ENCODE results near the gene LEFTY1.

LEFTY1 gene

GRCh38 chr1:225915538-225915991 lies 26.6 kb upstream of the LEFTY1 start:
- no peak for DNase-seq (ENCODE audit: low read depth in 2 of 2, low spot score in 1 of 2)

GRCh38 chr1:225914947-225915346 lies 26.0 kb upstream of the LEFTY1 start:
- DNase-seq (ENCODE audit: low read depth in 2 of 2, low spot score in 1 of 2): no peak

- no peak for DNase-seq (ENCODE audit: low read depth in 2 of 2, low spot score in 1 of 2)
Measured at GRCh38 chr1:225914391-225914790, 25.4 kb upstream of the LEFTY1 start.

GRCh38 chr1:225911191-225912130 lies 22.5 kb upstream of the LEFTY1 start:
- DNase-seq (ENCODE audit: low read depth in 2 of 2, low spot score in 1 of 2): peak; percentile 24 to 40

GRCh38 chr1:225909477-225909876 lies 20.5 kb upstream of the LEFTY1 start:
- no peak for DNase-seq (ENCODE audit: low read depth in 2 of 2, low spot score in 1 of 2)

GRCh38 chr1:225908773-225909172 lies 19.8 kb upstream of the LEFTY1 start:
- no peak for DNase-seq (ENCODE audit: low read depth in 2 of 2, low spot score in 1 of 2)

GRCh38 chr1:225908013-225908640 lies 19.2 kb upstream of the LEFTY1 start:
- DNase-seq (ENCODE audit: low read depth in 2 of 2, low spot score in 1 of 2): no peak

- DNase-seq (ENCODE audit: low read depth in 2 of 2, low spot score in 1 of 2): no peak
Measured at GRCh38 chr1:225907341-225907740, 18.4 kb upstream of the LEFTY1 start.

GRCh38 chr1:225906467-225906866 lies 17.5 kb upstream of the LEFTY1 start:
- no peak for DNase-seq (ENCODE audit: low read depth in 2 of 2, low spot score in 1 of 2)

GRCh38 chr1:225903623-225904022 lies 14.7 kb upstream of the LEFTY1 start:
- no peak for DNase-seq (ENCODE audit: low read depth in 2 of 2, low spot score in 1 of 2)

- DNase-seq (ENCODE audit: low read depth in 2 of 2, low spot score in 1 of 2): no peak
Measured at GRCh38 chr1:225899044-225899925, 10.3 kb upstream of the LEFTY1 start.

- DNase-seq (ENCODE audit: low read depth in 2 of 2, low spot score in 1 of 2): no peak
Measured at GRCh38 chr1:225897595-225898514, 8.9 kb upstream of the LEFTY1 start.

- peak; percentile 20 to 40 for DNase-seq (ENCODE audit: low read depth in 2 of 2, low spot score in 1 of 2)
Measured at GRCh38 chr1:225896937-225897549, 8.1 kb upstream of the LEFTY1 start.

- DNase-seq (ENCODE audit: low read depth in 2 of 2, low spot score in 1 of 2): no peak
Measured at GRCh38 chr1:225896494-225896893, 7.5 kb upstream of the LEFTY1 start.

- DNase-seq (ENCODE audit: low read depth in 2 of 2, low spot score in 1 of 2): no peak
Measured at GRCh38 chr1:225892307-225892706, 3.4 kb upstream of the LEFTY1 start.

GRCh38 chr1:225891229-225891972 lies 2.5 kb upstream of the LEFTY1 start:
- no peak for DNase-seq (ENCODE audit: low read depth in 2 of 2, low spot score in 1 of 2)

- no peak for DNase-seq (ENCODE audit: low read depth in 2 of 2, low spot score in 1 of 2)
Measured at GRCh38 chr1:225890346-225891228, 1.6 kb upstream of the LEFTY1 start.

GRCh38 chr1:225889743-225890142 lies 797 bp upstream of the LEFTY1 start:
- DNase-seq (ENCODE audit: low read depth in 2 of 2, low spot score in 1 of 2): no peak
